ENCODE results near the gene DGLUCY.
"Not testable (repeated sequence)": the region's sequence is repeated elsewhere in the genome, so short reads cannot be mapped to it uniquely, and the experiment has no call there.

The DGLUCY gene

GRCh38 chr14:91216731-91217226, 102.9 kb downstream of the DGLUCY start:
- DNase-seq: no peak

GRCh38 chr14:91218014-91218413, 104.1 kb downstream of the DGLUCY start:
- DNase-seq: no peak

DNA sequence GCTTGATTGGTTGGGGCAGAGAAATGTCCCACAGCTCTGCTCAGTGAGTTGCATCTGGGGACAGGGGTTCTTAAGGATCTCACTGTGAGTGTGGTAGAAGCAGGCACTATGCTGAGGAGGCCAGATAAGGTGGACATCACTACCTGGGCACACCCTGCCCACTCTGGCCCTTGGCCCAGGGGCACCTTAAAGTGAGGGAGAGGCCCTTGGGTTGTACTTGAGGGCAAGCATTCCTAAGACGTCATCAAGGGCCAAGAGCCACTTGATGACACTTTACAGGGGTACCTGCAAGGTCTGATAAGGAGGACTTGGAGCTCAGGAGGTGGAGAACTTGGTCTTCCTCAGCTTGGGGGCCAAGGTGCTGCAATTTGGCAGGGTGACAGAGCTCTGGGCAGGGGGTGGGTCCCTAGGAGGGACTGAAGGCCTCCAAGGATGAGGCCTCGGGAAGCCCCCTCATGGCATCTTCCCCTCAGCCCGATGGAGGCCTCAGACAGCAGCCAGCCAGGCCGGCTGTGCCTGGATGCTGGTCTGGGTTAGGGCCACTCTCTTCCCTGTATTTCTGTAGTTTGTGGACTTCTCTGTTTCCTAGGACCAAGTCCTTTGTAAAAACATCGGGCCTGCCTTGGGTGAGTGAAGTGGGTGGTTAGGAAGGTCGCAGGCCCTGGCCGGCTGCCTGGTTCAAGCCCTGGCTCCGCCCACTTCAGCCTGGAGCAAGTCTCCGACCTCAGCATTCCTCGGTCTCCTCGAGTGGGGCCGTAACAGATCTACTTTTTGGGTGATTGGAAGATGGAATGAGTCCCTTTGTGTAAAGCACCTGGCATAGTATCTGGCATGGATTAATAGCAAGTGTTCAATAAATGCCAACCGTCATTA, 105.9 kb downstream of the DGLUCY start:
- no peak for DNase-seq

DNA sequence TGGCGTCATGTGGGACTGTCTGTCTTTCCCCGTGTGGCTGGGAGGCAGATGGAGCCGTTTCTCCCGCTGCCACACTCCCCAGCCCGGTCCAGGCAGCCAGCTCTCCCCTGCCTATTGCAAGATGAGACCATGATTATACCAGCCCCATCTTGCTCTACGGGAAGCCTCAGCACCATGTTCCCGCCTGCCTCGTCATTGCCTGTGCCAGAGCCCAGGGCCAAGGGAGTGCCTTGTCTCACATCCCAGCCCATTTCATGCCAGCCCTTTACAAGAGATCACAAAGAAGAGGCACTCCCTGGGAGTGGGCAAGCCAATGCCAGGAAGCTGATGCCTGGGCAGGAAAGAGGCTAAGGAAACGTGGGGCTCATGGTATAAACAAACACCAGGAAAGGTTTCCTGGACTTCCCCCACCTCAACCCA, 106.7 kb downstream of the DGLUCY start:
- DNase-seq: no peak

DNA sequence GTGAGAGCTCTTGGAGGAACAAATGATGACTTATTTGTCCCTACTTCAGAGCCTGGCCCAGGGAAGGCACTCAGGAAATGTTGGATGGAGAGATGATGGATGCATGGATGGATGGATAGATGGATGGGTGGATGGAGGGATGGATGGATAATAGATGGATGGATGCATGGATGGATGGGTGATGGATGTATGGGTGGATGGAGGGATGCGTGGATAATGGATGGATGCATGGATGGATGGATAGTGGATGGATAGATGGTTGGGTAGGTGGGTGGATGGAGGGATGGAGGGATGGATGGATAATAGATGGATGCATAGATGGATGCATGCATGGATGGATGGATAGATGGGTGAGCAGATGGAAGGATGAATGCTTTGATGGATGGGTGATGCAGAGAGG, 107.4 kb downstream of the DGLUCY start:
- DNase-seq: no peak

DNA sequence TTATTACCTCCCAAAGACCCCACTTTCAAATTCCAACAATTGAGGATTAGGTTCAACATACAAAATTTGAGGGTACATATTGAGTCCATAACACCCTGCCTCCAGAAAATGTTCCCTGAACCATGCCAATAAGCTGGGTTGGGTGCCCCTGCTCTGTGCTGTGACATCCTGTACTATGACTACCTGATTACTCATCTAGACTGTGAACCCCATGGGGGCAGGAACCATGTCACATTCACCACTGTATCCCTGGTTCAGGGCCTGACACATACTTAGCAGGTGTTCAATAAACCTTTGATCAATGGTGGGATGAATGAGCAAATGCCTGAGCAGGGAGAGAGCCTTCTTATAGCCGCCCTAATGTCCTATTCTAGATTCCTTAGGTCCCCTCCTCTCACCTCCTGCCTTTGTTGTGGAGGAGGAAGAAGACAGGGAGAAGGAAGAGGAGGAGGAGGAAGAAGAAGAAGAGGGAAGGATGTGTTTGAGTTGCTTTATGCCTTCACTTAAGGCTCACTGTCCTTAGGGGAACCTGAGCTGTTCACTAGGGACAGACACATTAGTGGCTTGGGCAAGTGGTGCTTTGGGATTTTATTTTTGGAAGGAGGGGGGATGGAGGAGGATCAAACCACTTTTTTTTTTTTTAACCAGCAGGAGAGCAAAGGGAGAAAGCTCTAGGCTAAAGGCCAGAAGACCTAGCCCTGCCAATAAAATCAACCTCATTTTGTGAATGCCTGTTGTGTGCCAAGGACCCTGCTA, 109.3 kb downstream of the DGLUCY start:
- no peak for DNase-seq

DNA sequence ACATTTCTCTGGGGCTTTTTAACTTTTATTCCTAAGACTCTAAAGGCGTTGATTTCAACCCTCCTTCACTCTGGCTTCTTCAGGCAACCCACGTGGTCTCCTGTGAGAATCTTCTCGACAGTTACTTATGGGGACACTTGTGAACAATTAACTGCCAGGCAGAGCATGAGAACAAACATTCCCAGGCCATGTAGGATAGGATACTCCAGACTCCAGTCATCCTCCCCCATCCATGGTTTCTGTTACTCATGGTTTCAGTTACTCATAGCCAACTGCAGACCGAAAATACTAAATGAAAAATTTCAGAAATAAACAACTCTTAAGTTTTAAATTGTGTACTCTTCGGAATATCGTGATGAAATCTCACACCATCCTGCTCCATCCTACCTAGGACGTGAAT, 111.2 kb downstream of the DGLUCY start:
- no peak for DNase-seq

DNA sequence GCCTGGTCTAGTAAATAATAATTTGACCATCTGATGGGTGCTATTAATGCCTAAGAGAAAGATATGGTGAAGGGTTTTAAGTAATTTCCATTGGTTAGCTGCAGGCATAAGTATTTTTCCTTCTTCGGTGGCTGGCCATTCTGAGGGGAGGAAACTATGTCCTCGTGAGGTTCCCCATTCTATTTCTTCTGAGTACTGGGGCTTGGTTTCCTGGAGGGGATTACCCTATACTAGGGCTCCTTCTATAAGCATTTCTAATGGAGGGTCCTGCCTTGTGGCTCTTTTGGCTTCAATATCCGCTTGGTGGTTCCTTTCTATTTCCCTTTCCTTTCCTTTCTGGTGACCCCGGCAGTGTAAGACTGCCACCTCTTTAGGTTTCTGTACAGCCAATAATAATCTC, 112.5 kb downstream of the DGLUCY start:
- not testable (repeated sequence) for DNase-seq

DNA sequence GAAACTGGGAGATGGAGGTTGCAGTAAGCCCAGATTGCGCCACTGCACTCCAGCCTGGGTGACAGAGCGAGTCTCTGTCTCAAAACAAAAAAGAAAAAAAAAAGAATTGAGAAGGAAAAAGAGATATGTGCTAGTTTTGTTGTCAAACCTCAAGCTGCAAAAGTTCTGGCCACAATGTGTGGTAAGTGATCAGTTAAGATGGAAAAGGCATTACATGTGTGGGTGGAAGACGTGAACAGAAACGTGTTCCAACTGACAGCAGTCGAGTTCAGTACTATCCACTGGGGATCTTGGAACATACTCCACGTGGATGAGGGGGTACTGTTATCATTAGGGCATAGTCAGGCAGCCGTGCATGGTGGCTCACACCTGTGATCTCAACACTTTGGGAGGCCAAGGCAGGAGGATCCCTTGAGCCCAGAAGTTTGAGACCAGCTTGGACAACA, 113.3 kb downstream of the DGLUCY start:
- DNase-seq: peak; percentile 52

DNA sequence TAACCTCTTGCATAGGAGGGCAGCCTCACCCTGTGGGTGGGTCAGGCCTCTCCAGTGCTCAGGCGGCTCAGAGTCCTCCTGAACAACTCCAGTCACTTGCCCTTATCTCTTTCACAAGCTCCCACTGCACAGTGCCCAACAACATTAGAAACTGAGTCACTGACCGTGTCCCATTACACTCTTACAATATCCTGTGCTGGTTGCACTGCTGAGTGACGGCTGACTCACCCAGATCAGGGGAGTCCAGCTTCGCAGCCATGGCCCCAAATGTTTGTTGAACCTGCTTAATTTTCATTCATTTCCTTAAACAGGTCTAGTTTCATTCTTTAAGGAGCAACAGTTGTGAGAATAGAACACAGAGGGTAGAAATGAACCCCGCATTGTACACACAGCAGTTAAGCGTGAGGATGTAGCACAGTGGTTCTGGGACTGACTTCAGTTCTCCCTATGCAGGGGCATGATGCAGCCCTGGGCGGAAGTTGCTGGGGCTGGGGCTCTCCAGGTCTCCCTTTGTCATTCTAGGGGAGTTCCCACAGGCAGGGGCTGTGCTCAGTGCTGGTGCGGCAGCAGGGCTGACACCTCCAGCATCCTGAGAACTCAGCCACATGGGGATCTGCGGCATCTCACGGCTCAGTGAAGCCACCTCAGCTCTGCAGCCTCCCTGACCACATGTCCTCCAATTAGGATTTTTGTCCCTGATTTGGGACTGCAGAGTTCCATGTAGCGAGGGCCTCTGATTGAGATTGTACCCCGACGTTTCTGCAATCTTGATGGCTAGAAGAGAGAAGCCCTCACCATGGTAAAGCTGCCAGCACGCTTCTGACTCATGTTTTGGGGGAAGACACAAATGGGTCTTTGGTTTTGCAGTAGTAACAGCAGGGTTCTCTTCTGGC, 114.5 kb downstream of the DGLUCY start:
- DNase-seq: peak; percentile 34

GRCh38 chr14:91229005-91229382, 115.1 kb downstream of the DGLUCY start:
- no peak for DNase-seq

DNA sequence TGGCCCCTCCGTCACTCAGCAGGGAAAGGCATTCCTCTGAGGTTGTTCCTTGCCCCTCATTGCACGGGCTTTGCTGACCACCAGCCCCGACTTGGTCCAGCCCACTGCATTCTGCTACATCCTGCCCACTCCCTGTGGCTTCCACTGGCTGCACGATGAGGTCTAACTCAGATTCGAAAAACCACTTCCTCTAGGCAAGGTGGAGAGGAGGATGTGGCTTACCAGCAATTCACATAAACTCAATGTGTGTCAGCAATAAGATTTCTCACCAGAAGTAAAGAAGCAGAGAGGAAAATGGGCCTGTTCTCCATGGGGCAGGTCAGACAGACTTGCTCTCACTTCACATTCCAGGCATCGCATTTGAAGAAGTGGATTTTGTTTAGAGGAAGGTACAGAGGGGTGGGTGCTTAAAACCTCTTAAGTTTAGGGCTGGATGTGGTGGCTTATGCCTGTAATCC, 115.9 kb downstream of the DGLUCY start:
- DNase-seq: peak; percentile 90

- DNase-seq: no peak
These were observed 116.6 kb downstream of the DGLUCY start for GRCh38 chr14:91230397-91231035.

GRCh38 chr14:91231446-91231845, 117.6 kb downstream of the DGLUCY start:
- no peak for DNase-seq

- no peak for DNase-seq
These were observed 118.2 kb downstream of the DGLUCY start for GRCh38 chr14:91232052-91232451.

DNA sequence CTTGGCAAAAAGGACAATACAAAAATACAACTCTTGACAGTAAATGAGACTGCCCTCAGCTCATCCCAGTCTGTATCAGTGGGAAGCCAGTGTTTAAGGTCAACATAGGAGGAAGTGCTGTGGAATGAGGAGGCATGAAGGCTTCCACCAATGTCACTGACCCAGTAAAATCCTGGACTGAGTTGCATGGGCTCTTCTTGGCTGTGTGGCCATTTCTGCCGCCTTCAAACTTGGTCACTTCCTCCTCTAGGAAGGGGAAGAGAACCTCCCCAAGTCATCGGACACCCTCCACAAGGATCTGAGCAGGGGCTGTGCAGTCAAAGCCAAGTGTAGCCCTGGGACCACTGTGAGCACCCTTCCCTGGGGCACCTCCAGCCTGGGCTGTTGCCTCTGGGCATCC, 118.7 kb downstream of the DGLUCY start:
- no peak for DNase-seq

- DNase-seq: no peak
These were observed 120.3 kb downstream of the DGLUCY start for GRCh38 chr14:91233936-91234790.

DNA sequence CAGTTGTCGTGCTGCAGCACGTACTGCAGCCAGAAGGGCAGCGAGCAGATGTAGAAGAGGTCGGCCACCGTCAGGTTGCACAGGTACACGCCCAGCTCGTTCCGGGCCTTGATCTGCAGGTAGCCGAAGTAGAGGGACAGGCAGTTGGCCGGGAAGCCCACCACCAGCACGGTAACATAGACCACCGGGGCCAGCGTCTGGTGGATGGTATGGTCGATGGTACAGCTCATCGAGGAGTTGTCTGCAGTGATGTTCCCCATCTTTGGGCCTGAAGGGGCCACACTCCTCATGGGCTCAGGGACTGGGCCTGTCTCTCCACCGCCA, 120.9 kb downstream of the DGLUCY start:
- no peak for DNase-seq

- no peak for DNase-seq
These were observed 122.0 kb downstream of the DGLUCY start for GRCh38 chr14:91235841-91236240.

- no peak for DNase-seq
These were observed 123.3 kb downstream of the DGLUCY start for GRCh38 chr14:91237219-91237618.

GRCh38 chr14:91238085-91238484, 124.2 kb downstream of the DGLUCY start:
- no peak for DNase-seq
